Endothelial cell of umbilical vein (primary cell): ENCODE results near the gene PRSS33. TPM values are rescaled to one million over a fixed set of nuclear protein-coding genes. Genes with fewer than 3 reads are reported as not detected.

Source experiments
- BruUV-seq: library from RNA; stranded (reverse); fragments of 400-500 nt; replicated peaks from 2 replicates; lab custom pipeline; 2021; lab: Mats Ljungman, UMichigan
- CTCF ChIA-PET: fragments of 300-600, 350-600 bp; sonication (Branson Sonifier 250); formaldehyde crosslinking; loops from one replicate; lab custom pipeline; 2021; ENCODE audit warnings: antibody characterized with exemption, inconsistent platforms; lab: Charles Lee
- POLR2A ChIA-PET: fragments of 300-600, 350-600 bp; sonication (Branson Sonifier 250); formaldehyde crosslinking; loops from one replicate; lab custom pipeline; 2021; ENCODE audit warnings: antibody characterized with exemption, inconsistent platforms; lab: Charles Lee
- DNase-seq: peaks from one replicate; pipeline ENCODE4 v3.0.0-alpha.2; 2011; ENCODE audit warnings: low read depth, low spot score
- FAIRE-seq: peaks from 2 replicates; lab custom pipeline; 2011; peaks lifted over from hg19 to GRCh38; lab: Jason Lieb, UNC
- H2AFZ ChIP-seq: 2 replicates; pipeline ENCODE4 v1.6.0; 2012; ENCODE audit warnings: low read depth, low read length, control low read depth, inconsistent platforms
- H3K27ac ChIP-seq: 2 replicates; pipeline ENCODE4 v1.5.1; 2011; ENCODE audit warnings: low read depth, mild to moderate bottlenecking, control low read depth, low read length, moderate library complexity; ENCODE audit not compliant: insufficient read depth
- H3K27me3 ChIP-seq, 2 experiments: 2 replicates each; pipeline versions ENCODE4 v1.6.0 to v1.6.1; 2011; ENCODE audit warnings: low read length in 2 of 2, mixed read lengths in 1 of 2; ENCODE audit not compliant: control insufficient read depth in 2 of 2, insufficient read depth in 2 of 2
- H3K36me3 ChIP-seq, 2 experiments: 2 replicates in 1 of 2; 3 replicates in 1 of 2; pipeline ENCODE4 v1.5.1; 2011; ENCODE audit warnings: low read length in 2 of 2, mild to moderate bottlenecking in 1 of 2, moderate library complexity in 1 of 2; ENCODE audit not compliant: control insufficient read depth in 2 of 2, insufficient read depth in 2 of 2; ENCODE audit errors: extremely low read depth in 1 of 2
- H3K4me1 ChIP-seq: 3 replicates; pipeline ENCODE4 v1.5.1; 2011; ENCODE audit warnings: mild to moderate bottlenecking, low read length; ENCODE audit not compliant: control insufficient read depth, insufficient read depth; ENCODE audit errors: extremely low read depth
- H3K4me2 ChIP-seq: 2 replicates; pipeline ENCODE4 v1.6.1; 2011; ENCODE audit warnings: low read length, control low read depth, mixed read lengths; ENCODE audit not compliant: insufficient read depth
- H3K4me3 ChIP-seq, 3 experiments: fragments of 200-600 bp in 1 of 3; sonication (generic), shearing (Covaris generic) in 1 of 3; replicated peaks in 1 of 3; 2 replicates each; pipeline ENCODE4 v1.5.1; 2011 to 2016; ENCODE audit warnings: control low read depth in 3 of 3, low read length in 3 of 3, mild to moderate bottlenecking in 2 of 3, inconsistent platforms in 1 of 3, low read depth in 1 of 3, moderate library complexity in 1 of 3; ENCODE audit not compliant: insufficient read depth in 1 of 3
- H3K79me2 ChIP-seq: 2 replicates; pipeline ENCODE4 v1.6.0; 2012; ENCODE audit warnings: low read length, inconsistent platforms; ENCODE audit not compliant: control insufficient read depth, insufficient read depth
- H3K9ac ChIP-seq: replicated peaks from 2 replicates; pipeline ENCODE3; 2011; ENCODE audit warnings: low read length, control low read depth; ENCODE audit not compliant: insufficient read depth; ENCODE audit errors: extremely low read depth
- H3K9me1 ChIP-seq: replicated peaks from 3 replicates; pipeline ENCODE4 v1.6.0; 2011; ENCODE audit warnings: mild to moderate bottlenecking, low read length; ENCODE audit not compliant: control insufficient read depth, insufficient read depth; ENCODE audit errors: extremely low read depth
- H3K9me3 ChIP-seq: replicated peaks from 2 replicates; pipeline ENCODE4 v1.5.1; 2012; ENCODE audit warnings: low read length, inconsistent platforms; ENCODE audit not compliant: control insufficient read depth, insufficient read depth
- H4K20me1 ChIP-seq: replicated peaks from 2 replicates; pipeline ENCODE3; 2011; ENCODE audit warnings: mild to moderate bottlenecking, low read length; ENCODE audit not compliant: control insufficient read depth, insufficient read depth; ENCODE audit errors: extremely low read depth
- CTCF ChIP-seq, 2 donors: IDR thresholded peaks; 1 replicate in 1 of 2; 2 replicates in 1 of 2; pipeline ENCODE4 v1.5.1; 2011; ENCODE audit warnings: low read length in 2 of 2, mild to moderate bottlenecking in 2 of 2, moderate library complexity in 2 of 2, control low read depth in 1 of 2, inconsistent platforms in 1 of 2, low read depth in 1 of 2; ENCODE audit not compliant: insufficient read depth in 1 of 2; ENCODE audit errors: extremely low read depth in 1 of 2
- EZH2 ChIP-seq: IDR thresholded peaks from 2 replicates; pipeline ENCODE4 v1.6.1; 2012; ENCODE audit warnings: borderline replicate concordance, low read depth, mild to moderate bottlenecking, moderate library complexity, low read length, inconsistent platforms; ENCODE audit not compliant: severe bottlenecking
- GATA2 ChIP-seq: IDR thresholded peaks from 2 replicates; pipeline ENCODE4 v1.7.0; 2011; ENCODE audit warnings: low read depth, mild to moderate bottlenecking, moderate library complexity, mixed read lengths, low read length; ENCODE audit not compliant: insufficient read length, insufficient read depth
- MYC ChIP-seq: IDR thresholded peaks from one replicate; pipeline ENCODE4 v1.6.1; 2011; ENCODE audit warnings: mild to moderate bottlenecking, low read depth, low read length
- POLR2AphosphoS5 ChIP-seq: IDR thresholded peaks from 2 replicates; pipeline ENCODE4 v1.6.1; 2012; ENCODE audit warnings: low read depth, mild to moderate bottlenecking, control low read depth, low read length, moderate library complexity; ENCODE audit not compliant: insufficient read depth
- dilution Hi-C: fragments of 300-500 bp; cut with MboI; formaldehyde crosslinking; loops from one replicate; pipeline ENCODE4 v1.15.0; 2019; ENCODE audit warnings: low sequenced_read_pairs; ENCODE audit not compliant: extremely low pct_ligation_motif_present
- intact Hi-C: fragments of 100-400 bp; cut with micrococcal nuclease; formaldehyde crosslinking; loops from one replicate; pipeline ENCODE4 v1.10.0; 2022
- polyA plus RNA-seq, 4 experiments: library from polyadenylated mRNA; depleted of rRNA in 3 of 4; stranded (reverse) in 3 of 4; unstranded in 1 of 4; fragments of >200 nt; gene quantifications; 2 replicates each; pipeline versions ENCODE4 v1.2.1 to v1.2.3, GENCODE V29; 2011 to 2012; ENCODE audit warnings: missing spikeins in 1 of 4
- total RNA-seq: library from RNA; stranded (reverse); gene quantifications from 2 replicates; pipeline ENCODE4 v1.2.3, GENCODE V29; 2021

PRSS33 gene
- total and polyA plus RNA-seq, 2 donors (not counting 3 experiments of a cell fraction or from before 2014, with no cell fraction given): not detected

GRCh38 chr16:2822158-2822495 is 34.8 kb upstream of the PRSS33 start:
- Histone ChIP-seq H2AFZ (no peak overlapping the region), H4K20me1 (no peaks in the 10 kb centered on the region), H3K27me3 (no peaks in the 10 kb centered on the region), H3K4me1 (no peaks in the 10 kb centered on the region), H3K79me2 (no peaks in the 10 kb centered on the region), H3K4me3 (no peak overlapping the region), H3K27ac (no peak overlapping the region), H3K4me2 (no peak overlapping the region), H3K9me1 (no peaks in the 10 kb centered on the region), H3K9ac (no peak overlapping the region), H3K9me3 (no peaks in the 10 kb centered on the region), H3K36me3 (no peaks in the 10 kb centered on the region)
- TF ChIP-seq EZH2: no peak
- no peak for TF ChIP-seq GATA2
- no peak for TF ChIP-seq MYC
- TF ChIP-seq CTCF (IDR thresholded peaks at IDR 0.05; ENCODE audit: extremely low read depth in 1 of 2, insufficient read depth in 1 of 2, low read depth in 1 of 2, low read length in 2 of 2): no peak
- no peak for TF ChIP-seq POLR2AphosphoS5
- no TSS peak for BruUV-seq
- FAIRE-seq (no peak), DNase-seq (no peak)
- dilution Hi-C loops (no loop called here), intact Hi-C loops (no loop called here)
- POLR2A ChIA-PET: no interaction called here
- CTCF ChIA-PET: interaction anchor here (1.0 to 2.5 kb wide), 3 partner anchors 11 to 105 kb away, joined by 4 to 12 read pairs (median 6); no protein-coding TSS in a partner anchor
